Liver (tissue), 3 donors: ENCODE results near the gene CCM2.

ENCODE experiments used
- EGR1 ChIP-seq, 2 donors: IDR thresholded peaks; 2 replicates each; pipeline ENCODE4 v1.6.1; 2016 to 2018; ENCODE audit warnings: antibody characterized with exemption in 2 of 2, low read depth in 2 of 2
- GABPA ChIP-seq, 2 donors: IDR thresholded peaks in 1 of 2; conservative IDR thresholded peaks in 1 of 2; 2 replicates each; pipeline ENCODE4 v1.6.1; 2016; ENCODE audit warnings: antibody characterized with exemption in 2 of 2, mild to moderate bottlenecking in 1 of 2, moderate library complexity in 1 of 2
- JUND ChIP-seq, 2 donors: IDR thresholded peaks; 2 replicates each; pipeline ENCODE4 v1.6.1; 2016; ENCODE audit warnings: antibody characterized with exemption in 2 of 2
- RAD21 ChIP-seq, 2 donors: IDR thresholded peaks; 2 replicates each; pipeline ENCODE4 v1.6.1; 2016; ENCODE audit warnings: antibody characterized with exemption in 2 of 2, mild to moderate bottlenecking in 2 of 2
- RXRA ChIP-seq, 2 donors: IDR thresholded peaks; 2 replicates each; pipeline ENCODE4 v1.6.1; 2017 to 2018; ENCODE audit warnings: antibody characterized with exemption in 2 of 2, mild to moderate bottlenecking in 1 of 2
- TAF1 ChIP-seq: conservative IDR thresholded peaks from 2 replicates; pipeline ENCODE4 v1.6.1; 2016; ENCODE audit warnings: antibody characterized with exemption, mild to moderate bottlenecking
- TF ChIP-seq, protein P1 (sequence below): fragments of 150-350 bp; IDR thresholded peaks from 2 replicates; pipeline ENCODE4 v1.5.1; 2017; ENCODE audit warnings: improper control_type of control experiment, low read depth, low read length; ENCODE audit not compliant: missing input control
- TF ChIP-seq, protein P2 (sequence below): IDR thresholded peaks from 2 replicates; pipeline ENCODE4 v1.6.1; 2016; ENCODE audit warnings: antibody characterized with exemption
- TF ChIP-seq, protein P3 (sequence below): IDR thresholded peaks from 2 replicates; pipeline ENCODE4 v1.6.1; 2016; ENCODE audit warnings: antibody characterized with exemption, mild to moderate bottlenecking
- TF ChIP-seq, protein P4 (sequence below): IDR thresholded peaks from 2 replicates; pipeline ENCODE4 v1.6.1; 2016; ENCODE audit warnings: antibody characterized with exemption
- donor health status: healthy.
- donor health status: healthy.

DNA sequence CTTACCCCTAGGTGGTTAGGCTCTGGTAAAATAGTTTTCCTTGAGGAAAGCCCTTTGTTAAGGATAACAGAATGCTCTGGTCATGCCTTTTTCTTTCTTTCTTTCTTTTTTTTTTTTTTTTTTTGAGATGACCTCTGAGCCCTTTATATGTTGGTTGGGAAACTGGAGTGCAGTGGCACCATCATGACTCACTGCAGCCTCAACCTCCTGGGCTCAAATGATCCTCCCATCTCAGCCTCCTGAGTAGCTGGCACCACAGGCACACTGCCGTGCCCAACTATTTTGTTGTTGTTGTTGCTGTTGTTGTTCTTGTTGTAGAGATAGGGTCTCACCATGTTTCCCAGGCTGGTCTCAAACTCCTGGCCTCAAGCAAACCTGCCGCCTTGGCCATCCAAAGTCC, 61.4 kb downstream of the CCM2 start:
- TF ChIP-seq, protein P1, sequence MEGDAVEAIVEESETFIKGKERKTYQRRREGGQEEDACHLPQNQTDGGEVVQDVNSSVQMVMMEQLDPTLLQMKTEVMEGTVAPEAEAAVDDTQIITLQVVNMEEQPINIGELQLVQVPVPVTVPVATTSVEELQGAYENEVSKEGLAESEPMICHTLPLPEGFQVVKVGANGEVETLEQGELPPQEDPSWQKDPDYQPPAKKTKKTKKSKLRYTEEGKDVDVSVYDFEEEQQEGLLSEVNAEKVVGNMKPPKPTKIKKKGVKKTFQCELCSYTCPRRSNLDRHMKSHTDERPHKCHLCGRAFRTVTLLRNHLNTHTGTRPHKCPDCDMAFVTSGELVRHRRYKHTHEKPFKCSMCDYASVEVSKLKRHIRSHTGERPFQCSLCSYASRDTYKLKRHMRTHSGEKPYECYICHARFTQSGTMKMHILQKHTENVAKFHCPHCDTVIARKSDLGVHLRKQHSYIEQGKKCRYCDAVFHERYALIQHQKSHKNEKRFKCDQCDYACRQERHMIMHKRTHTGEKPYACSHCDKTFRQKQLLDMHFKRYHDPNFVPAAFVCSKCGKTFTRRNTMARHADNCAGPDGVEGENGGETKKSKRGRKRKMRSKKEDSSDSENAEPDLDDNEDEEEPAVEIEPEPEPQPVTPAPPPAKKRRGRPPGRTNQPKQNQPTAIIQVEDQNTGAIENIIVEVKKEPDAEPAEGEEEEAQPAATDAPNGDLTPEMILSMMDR: no peak
- TF ChIP-seq, protein P2, sequence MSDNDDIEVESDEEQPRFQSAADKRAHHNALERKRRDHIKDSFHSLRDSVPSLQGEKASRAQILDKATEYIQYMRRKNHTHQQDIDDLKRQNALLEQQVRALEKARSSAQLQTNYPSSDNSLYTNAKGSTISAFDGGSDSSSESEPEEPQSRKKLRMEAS: no peak
- TF ChIP-seq EGR1 (IDR thresholded peaks at IDR 0.05; ENCODE audit: low read depth in 2 of 2) (no peak), RAD21 (IDR thresholded peaks at IDR 0.05) (no peak), TAF1 (no peak), GABPA (IDR thresholded peaks at IDR 0.05 in 1 of 2, conservative IDR thresholded peaks at IDR 0.05 in 1 of 2) (no peak), JUND (IDR thresholded peaks at IDR 0.05) (no peak), RXRA (IDR thresholded peaks at IDR 0.05) (no peak)
- TF ChIP-seq, protein P3, sequence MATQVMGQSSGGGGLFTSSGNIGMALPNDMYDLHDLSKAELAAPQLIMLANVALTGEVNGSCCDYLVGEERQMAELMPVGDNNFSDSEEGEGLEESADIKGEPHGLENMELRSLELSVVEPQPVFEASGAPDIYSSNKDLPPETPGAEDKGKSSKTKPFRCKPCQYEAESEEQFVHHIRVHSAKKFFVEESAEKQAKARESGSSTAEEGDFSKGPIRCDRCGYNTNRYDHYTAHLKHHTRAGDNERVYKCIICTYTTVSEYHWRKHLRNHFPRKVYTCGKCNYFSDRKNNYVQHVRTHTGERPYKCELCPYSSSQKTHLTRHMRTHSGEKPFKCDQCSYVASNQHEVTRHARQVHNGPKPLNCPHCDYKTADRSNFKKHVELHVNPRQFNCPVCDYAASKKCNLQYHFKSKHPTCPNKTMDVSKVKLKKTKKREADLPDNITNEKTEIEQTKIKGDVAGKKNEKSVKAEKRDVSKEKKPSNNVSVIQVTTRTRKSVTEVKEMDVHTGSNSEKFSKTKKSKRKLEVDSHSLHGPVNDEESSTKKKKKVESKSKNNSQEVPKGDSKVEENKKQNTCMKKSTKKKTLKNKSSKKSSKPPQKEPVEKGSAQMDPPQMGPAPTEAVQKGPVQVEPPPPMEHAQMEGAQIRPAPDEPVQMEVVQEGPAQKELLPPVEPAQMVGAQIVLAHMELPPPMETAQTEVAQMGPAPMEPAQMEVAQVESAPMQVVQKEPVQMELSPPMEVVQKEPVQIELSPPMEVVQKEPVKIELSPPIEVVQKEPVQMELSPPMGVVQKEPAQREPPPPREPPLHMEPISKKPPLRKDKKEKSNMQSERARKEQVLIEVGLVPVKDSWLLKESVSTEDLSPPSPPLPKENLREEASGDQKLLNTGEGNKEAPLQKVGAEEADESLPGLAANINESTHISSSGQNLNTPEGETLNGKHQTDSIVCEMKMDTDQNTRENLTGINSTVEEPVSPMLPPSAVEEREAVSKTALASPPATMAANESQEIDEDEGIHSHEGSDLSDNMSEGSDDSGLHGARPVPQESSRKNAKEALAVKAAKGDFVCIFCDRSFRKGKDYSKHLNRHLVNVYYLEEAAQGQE: no peak
- TF ChIP-seq, protein P4, sequence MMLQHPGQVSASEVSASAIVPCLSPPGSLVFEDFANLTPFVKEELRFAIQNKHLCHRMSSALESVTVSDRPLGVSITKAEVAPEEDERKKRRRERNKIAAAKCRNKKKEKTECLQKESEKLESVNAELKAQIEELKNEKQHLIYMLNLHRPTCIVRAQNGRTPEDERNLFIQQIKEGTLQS: no peak
